Hematopoietic multipotent progenitor cell treated with erythropoietin and hydrocortisone succinate and interleukin-3 and kit ligand, for 8 days (in vitro differentiated cells): ENCODE results near the gene FOCAD.
"Not testable (repeated sequence)": the region's sequence is repeated elsewhere in the genome, so short reads cannot be mapped to it uniquely, and the experiment has no call there.

Source experiments
- DNase-seq: peaks from one replicate; pipeline ENCODE4 v3.0.0-alpha.2; 2015

The FOCAD gene

DNA sequence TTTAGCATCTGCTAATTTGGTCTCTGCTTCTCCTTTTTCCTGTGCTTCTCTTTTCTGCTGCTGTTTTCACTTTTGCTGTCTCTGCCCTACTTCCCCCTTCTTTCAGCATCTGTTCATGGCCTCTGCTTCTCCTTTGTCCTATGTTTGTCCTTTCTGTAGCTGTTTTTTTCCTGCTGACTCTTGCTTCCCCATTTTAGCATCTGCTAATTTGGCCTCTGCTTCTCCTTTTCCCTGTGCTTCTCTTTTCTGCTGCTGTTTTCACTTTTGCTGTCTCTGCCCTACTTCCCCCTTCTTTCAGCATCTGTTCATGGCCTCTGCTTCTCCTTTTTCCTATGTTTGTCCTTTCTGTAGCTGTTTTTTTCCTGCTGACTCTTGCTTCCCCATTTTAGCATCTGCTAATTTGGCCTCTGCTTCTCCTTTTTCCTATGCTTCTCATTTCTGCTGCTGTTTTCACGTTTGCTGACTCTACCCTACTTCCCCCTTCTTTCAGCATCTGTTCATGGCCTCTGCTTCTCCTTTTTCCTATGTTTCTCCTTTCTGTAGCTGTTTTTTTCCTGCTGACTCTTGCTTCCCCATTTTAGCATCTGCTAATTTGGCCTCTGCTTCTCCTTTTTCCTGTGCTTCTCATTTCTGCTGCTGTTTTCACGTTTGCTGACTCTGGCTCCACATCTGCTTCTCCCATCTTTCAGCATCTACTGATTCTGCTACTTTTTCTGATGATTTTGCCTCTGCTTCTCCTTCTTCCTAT is 290.3 kb downstream of the FOCAD start:
- not testable (repeated sequence) for DNase-seq

DNA sequence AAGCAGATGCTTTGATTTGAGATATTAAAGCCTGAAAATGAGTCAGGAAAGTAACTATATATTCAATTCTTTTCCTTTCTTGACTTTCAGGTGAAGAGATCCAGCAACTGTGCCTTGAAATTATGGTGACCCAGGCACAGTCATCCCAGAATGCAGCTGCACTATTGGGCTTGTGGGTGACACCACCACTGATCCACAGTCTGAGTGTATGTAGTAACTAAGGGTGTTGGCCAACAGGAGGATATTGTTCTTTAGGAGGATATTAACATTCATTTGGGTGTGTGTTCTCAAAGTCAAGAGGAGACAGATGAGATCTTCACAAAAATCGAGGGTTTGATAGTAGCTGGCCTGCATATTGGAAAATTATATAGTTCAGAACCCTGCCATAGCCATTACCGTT is 294.2 kb downstream of the FOCAD start:
- no peak for DNase-seq

DNA sequence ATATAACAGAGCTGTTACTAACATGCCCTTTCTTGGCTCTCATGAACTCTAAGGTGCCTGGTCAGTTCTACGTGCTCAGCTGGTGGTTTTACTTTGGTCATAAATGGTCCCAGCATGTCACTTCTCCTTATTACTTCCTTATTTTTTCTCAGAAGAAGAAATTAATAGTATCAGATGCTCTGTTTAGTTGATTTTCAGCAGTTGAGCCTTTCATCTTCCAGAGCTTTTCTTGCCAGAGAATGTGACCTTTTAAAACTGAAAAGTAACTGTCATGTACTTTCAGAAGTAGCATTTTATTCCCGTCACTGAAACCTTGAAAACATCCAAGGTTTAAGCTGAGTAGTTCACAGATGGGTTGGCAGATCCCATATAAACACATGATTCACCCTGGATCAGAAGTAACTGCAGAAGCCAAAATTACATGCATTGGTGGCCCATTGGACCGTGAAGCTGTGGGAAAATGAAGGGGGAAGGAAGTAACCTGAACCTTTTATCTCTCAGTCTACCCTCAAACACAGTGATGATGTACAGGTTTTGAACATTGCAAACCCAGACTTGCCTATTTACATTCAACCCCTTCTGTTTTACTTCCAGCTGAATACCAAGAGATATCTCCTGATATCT is 296.9 kb downstream of the FOCAD start:
- DNase-seq, result peak; percentile 2

DNA sequence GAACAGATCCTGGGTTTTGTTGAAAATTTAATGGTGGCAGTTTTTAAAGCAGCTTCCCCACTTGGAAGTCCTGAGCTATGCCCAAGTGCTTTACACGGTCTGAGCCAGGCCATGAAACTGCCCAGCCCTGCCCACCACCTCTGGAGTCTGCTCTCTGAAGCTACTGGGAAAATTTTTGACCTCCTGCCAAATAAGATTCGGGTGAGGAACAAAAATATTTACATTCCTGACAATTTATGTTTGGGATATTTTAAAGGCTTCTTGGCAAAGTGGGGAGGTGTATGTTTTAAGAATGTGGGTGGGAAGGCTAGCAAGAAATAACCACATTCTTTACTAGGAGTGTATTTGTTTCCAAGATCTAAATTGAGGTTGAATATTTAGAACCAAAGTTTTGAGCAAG is 297.4 kb downstream of the FOCAD start:
- no peak for DNase-seq

DNA sequence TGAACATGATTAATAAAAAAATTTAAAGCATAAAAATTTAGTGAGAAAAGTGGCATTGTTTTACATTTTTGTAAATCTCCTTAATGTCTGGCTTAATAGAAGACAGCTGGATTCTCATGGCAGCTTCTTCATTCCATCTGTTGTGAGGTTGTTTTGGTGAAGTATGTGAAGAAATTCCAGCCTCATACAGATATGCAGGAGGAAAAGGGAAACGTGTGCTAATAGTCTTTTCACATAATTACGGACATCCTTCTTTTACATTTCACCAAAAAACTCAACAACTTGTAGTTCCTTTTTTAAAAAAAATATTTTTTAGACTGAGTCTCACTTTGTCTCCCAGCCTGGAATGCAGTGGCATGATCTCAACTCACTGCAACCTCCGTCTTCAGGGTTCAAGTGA is 300.4 kb downstream of the FOCAD start:
- DNase-seq, result no peak

DNA sequence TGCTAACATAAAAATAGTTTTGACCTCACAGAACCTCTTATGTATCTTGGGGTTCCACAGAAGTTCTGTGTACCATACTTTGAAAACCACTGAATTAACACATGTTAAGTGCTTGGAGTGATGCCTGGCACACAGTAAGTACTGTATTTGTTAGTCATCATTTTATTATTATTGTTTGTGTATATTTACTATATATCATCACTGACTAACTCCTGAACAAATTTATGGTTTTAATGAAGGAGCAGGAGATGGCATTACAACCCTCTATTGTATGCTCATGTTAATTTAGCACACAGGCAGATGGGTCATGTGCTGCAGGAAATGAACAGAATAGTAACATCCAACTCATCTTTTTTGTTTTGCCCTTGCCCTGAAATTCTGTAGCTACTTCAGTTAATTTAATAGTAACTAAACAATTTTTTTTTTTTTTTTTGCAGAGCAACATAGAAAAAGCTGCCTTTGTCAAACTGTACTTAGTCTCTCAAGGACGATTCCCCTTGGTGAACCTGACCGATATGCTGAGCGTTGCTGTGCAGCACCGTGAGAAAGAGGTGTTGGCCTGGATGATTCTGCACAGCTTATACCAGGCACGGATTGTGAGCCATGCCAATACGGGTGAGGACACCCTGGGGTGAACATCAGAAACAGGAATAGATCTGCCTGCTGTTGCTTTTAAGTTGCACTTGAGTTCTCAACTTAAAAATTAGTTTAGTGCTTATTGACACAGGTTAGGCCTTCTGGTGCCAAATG is 302.0 kb downstream of the FOCAD start:
- no peak for DNase-seq

DNA sequence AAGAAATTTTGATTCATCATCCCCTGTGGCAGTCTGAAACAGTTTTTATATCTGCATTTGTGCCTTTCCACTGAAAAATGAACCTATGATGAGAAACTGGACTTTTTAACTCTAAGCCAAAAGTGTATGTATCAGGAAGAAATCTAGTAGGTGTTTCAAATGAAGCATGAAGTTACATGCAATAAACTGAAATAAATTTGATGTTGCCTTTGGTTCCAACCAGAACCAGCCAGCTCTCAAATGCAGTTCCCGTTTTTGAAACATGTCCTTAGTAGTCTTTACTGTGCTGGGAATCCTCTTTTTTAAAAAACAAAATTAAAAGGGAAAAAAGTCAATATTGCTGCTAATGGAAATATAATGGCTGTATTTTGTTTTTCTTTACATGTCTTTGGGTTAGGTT is 303.5 kb downstream of the FOCAD start:
- no peak for DNase-seq

DNA sequence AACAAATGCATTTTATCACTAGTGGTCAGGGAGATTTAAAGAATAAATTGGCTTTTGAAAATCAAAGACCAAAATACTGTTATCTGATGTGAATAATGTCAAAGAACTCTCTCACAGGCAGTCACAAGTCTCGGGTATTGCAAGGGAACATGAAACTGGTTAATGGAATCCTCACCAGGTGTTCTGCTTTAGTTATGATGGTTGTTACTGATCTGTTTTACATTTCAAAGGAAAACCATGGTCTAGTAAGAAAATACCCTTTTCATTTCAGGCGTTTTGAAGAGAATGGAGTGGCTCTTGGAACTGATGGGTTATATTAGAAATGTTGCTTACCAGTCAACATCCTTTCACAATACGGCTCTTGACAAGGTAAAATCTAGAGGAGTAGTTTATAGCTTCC is 304.0 kb downstream of the FOCAD start:
- DNase-seq, result no peak

DNA sequence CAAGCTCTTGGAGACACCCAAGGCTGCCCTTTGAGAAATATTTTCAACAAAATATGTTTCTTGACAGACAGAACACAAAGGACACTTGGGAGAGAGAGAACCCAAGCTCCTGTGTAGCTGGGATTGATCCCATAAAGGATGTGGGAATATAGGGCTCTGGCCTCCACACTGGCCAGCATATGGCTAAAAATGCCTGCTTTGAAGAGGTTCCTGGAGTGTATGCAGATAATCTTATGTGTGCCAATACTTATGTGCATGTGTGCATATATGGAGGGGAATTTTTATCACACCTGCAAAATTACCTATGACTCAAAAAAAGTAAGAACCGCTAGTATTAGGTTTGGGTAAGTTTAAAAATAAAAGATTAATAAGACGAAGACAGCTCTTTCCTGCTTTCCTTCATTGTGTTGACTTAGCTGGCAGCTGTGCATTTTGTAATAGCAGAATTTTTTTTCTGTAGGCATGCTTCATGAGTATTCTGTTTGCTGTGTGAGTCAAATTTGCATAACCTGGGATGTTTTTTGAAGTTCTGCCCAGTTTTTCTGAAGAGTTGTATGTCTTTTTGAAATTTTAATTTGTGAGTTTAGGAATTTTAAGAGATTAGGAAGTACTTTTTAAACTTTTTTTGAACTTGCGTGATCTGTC is 304.7 kb downstream of the FOCAD start:
- DNase-seq, result no peak

DNA sequence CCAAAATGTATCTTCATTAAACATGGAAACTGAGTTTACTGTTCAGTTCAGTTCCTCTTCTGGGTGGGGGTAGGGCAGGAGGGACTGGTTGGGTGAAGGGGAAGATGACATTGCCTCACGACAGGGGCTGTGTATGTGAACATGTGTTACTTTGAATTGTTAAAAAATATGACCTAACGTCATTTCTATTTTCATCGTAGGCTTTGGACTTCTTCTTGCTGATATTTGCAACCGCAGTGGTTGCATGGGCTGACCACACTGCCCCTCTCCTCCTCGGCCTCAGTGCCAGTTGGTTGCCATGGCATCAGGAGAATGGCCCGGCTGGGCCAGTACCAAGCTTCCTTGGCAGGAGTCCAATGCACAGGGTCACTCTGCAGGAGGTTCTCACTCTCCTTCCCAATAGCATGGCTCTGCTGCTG is 305.9 kb downstream of the FOCAD start:
- no peak for DNase-seq

DNA sequence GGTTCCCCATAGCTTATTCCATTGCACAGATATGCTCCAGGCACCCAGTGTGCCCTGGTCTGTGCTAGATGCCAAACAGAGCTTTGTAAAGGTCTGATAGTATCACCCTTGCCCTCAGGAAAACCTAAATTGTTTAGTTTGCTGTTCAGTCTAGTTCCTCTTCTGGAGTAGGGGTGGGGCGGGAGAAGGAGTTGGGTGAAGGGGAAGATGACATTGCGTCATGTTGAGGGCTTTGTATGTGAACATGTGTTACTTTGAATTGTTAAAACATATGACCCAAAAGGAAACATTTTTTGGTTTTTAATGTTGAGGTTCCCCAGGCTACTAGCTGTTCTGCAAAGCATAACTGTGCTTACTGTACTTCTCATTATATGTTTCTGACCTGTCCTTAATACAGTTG is 306.8 kb downstream of the FOCAD start:
- DNase-seq, result no peak

DNA sequence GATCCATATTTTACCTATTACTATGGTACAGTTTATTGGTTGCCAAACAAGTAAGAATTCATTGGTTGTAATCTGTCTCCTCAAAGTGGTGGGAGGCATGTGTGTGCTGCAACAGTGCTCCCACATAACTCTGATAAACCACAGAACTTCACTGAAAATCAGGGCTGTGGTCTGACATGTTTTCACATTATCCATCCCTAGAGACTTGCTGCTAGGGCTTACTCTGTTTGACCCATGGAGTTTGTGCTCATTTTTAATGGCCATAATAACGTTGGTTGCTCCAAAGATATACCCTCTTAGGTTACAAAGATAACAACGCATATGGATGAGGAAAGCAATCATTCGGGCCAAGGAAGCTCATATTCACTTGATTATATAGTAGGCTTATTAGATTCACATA is 310.4 kb downstream of the FOCAD start:
- no peak for DNase-seq

DNA sequence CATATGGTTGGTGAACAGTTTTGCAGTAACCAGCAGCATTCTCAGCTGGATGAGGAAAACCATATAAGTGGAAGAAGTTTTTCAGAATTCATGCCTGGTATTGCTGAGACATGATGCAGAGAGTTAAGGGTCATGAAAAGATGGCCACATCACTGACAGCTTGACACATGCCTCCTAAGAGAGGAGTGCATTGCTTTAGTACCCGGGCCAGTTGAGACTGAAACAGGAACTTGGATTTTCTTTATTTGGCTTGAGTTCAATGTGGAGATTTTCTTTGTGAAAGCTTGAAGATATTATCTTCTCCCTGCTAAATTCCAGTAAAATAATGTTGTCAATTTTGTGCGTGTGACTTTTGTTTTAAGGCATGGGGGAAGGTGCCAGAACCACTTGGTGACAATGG is 311.6 kb downstream of the FOCAD start:
- DNase-seq, result no peak

DNA sequence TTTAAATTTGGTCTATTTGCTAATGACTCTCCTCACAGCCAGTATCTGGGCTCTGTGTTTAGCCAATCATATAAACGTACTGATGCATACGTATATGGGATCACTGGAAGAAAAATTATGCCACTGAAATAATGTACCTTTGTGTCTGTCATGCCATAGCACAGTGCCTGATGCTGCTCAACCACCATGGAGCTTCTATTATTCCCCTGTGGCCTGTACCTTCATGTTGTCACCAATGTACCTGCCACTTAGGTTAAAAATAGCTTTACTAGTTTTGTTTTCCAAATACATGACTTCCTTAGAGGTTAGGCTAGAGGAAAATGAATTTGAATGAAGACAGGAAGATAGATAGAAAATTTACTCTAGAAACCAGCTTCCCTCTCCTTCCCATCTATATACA is 312.8 kb downstream of the FOCAD start:
- DNase-seq, result no peak

DNA sequence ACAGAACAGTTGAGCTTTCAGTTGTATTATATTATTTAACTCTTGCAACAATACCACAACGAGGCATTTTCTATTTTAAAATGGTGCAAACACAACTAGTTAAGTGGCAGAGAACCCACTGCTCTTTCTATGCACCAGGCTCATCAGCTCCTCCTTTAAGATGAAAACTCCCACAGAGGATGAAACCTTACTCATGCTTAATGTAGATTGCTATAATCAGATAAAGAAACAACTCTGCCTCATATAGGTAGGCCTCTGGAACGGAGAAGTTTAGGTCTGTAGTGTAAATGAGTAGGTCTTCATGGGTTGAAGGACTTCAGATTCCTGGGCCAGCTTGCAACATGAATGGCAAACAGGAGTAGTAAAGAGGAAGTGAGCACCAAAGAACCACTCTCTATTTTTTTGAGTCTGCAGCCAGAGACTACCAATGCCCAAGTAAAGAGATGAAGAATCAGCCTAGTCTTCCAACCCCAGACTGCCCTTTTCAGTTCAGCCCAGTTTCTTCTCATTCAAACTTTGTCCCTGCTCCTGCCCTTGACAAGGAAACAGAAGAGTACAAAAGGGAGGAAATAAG is 313.5 kb downstream of the FOCAD start:
- no peak for DNase-seq

DNA sequence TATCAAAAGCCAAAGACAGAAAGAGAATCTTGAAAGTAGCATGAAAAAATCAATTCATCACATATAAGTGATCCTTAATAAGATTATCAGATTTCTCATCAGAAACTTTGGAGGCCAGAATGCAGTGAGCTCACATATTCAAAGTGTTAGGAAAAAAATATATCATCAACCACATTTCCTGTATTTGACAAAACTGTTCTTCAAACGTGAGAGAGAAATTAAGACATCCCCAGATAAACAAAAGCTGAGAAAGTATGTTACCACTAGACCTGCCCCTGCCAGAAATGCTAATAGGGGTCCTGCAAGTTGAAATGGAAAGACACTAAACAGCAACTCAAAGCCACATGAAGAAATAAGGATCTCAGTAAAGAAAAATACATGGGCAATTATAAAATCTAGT is 317.5 kb downstream of the FOCAD start:
- DNase-seq, result no peak

DNA sequence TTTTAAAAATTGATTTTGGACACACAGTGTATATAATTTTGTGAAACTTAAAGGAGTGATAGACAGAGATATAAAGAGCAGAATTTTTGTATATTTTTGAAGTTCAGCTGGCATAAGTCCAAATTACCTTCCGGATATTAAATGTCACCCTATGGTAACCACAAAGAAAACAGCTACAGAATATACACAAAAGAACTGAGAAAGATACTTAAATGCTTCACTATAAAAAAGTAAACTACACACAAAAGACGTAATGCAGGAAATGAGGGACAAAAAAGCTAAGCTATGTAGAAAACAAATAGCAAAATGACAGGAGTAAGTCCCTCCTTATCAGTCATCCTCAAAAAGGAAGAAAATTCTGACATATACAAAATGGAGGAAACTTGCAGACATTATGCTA is 318.0 kb downstream of the FOCAD start:
- DNase-seq, result no peak

DNA sequence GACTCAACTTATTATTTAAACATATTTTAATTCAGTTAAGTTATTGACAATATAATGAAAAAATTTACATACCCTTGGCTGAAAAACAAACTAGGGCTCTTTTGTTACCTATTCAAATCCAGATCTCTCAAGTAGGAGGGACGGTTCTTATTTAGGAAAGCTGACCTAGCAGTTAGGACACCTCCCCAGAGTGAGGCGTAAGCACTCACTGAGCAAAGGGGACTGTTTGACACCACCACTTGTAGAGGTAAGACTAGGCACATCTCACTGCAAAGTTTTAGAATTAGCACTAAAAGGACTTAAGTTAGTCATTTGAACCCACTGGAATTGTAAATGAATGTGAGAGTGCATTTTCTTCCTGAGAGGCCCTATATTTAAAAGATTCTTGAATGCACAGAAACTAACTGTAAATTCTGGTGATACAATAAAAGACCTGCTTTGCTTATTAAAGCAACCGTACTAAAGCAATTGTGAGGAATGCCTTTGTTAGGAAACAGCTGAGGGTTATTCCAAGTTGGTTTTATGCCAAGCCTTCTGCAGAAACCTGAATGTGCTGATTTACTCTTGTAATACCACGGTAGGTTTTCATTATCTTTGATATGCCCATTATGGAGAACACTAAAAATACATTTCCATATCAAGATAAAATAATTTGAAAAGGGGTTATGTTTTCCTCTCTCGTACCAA is 331.2 kb downstream of the FOCAD start:
- no peak for DNase-seq

DNA sequence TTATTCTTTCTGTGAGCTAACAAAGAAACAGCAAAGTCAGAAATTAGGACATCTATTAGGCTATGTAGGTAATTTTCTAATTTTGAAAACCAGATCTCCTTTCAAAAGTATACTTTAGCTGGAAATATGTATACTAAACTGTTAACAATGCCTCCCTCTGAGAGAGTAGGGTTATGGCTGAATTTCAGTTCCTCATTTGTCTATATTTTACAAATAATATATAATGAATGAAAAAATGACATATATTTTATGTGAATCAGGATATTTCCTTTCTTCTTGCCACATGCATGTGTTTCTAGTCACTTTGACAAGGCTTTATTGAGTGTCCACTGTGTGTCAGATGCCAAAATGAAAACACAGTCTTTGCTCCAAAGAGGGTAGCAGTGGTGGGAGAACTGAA is 331.9 kb downstream of the FOCAD start:
- no peak for DNase-seq

DNA sequence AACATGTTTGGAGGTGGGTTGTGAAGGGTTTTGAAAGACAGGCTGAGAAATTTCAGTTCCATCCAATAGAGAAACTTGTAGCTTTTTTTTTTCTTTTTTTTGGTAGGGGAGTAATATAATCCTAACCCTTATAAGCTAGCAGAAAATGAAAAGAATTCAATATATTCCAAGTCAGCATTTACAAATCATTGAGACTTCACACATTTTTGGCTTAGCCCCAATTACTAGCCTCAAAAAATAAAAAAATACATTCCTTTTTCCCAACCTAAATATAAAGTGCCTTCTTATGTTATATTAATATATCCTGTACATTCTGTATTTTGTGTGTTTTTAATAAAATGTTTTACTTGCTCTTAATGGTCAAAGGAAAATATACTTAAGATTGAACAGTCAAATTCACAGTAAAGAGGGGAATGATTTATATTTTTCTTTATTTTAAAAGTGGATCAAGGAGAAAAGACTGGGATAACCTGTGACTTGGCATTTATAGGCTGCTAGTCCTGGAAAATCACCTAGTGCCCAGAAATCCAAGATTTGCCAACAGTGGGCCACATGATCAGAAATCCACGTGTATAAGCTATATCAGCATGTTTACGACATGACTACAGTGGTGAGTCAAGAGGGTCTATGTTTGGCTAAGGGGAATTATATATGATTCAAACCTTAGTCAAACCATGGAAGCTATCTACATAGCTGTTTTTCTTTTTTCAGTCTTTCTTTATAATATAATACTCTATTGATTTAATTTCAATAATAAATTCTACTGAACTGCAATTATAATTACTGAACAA is 332.8 kb downstream of the FOCAD start:
- no peak for DNase-seq

DNA sequence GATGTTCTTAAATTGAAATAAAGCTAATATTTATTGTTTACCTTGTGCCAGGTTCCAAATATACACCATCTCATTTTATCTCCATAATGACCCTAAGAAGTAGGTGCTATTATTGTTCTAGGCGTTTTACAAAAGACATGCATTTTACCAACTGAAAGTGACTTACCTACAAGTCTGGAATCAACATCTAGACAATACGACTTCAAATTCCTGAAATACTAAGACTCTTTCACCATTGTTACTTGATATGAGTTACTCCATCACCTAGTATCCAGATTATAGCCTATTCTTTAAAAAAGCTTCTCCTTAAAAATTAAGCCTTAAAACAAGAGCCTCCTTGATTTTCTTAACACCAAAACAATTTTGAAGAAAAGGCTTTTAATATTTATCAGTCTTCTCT is 334.1 kb downstream of the FOCAD start:
- DNase-seq, result no peak

DNA sequence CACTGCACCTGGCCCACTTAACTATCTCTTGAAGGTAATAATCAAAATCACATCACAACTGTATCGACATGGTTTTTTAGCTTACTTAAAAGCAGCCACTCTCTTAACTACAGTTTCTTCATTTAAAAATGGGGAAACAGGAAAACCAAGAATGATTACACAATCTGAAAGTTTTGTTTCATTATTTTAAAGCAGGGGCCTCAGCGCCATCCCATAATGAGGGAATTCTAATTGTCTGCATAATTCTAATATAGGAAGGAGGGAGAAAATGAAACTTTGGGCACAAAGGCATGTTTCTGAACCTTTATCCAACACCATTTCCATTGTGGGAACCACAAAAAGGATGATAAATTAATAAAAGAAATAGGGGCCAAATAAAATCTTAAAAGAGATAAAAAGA is 339.8 kb downstream of the FOCAD start:
- no peak for DNase-seq
